ENCODE results near the gene MYO16.

The MYO16 gene

GRCh38 chr13:109156181-109156935, 526.9 kb downstream of the MYO16 start:
- peak overlapping the region; percentile 22 for H3K4me3 ChIP-seq (ENCODE audit: low read depth, low read length)
- TF ChIP-seq CTCF (conservative IDR thresholded peaks at IDR 0.05; ENCODE audit: low read depth, low read length) = no peak
- DNase-seq (ENCODE audit: low read depth) = peak; percentile 86

GRCh38 chr13:109157275-109157674, 527.9 kb downstream of the MYO16 start:
- no peak for TF ChIP-seq CTCF (conservative IDR thresholded peaks at IDR 0.05; ENCODE audit: low read depth, low read length)
- no peak for DNase-seq (ENCODE audit: low read depth)
- H3K4me3 ChIP-seq (ENCODE audit: low read depth, low read length) = no peak overlapping the region

- DNase-seq (ENCODE audit: low read depth) = no peak
- no peak for TF ChIP-seq CTCF (conservative IDR thresholded peaks at IDR 0.05; ENCODE audit: low read depth, low read length)
- no peak overlapping the region for H3K4me3 ChIP-seq (ENCODE audit: low read depth, low read length)
Observed at GRCh38 chr13:109158383-109158782, 529.0 kb downstream of the MYO16 start.

- no peak for TF ChIP-seq CTCF (conservative IDR thresholded peaks at IDR 0.05; ENCODE audit: low read depth, low read length)
- H3K4me3 ChIP-seq (ENCODE audit: low read depth, low read length) = no peak overlapping the region
- DNase-seq (ENCODE audit: low read depth) = no peak
Observed at GRCh38 chr13:109159650-109160309, 530.4 kb downstream of the MYO16 start.

- H3K4me3 ChIP-seq (ENCODE audit: low read depth, low read length) = no peak overlapping the region
- DNase-seq (ENCODE audit: low read depth) = no peak
- TF ChIP-seq CTCF (conservative IDR thresholded peaks at IDR 0.05; ENCODE audit: low read depth, low read length) = no peak
Observed at GRCh38 chr13:109160357-109160756, 530.9 kb downstream of the MYO16 start.

GRCh38 chr13:109160887-109161669, 531.7 kb downstream of the MYO16 start:
- no peak for TF ChIP-seq CTCF (conservative IDR thresholded peaks at IDR 0.05; ENCODE audit: low read depth, low read length)
- no peak for DNase-seq (ENCODE audit: low read depth)
- H3K4me3 ChIP-seq (ENCODE audit: low read depth, low read length) = no peak overlapping the region
